Thoracic aorta (tissue), 2 donors: Measurements from ENCODE around the gene PCSK1N. TPM values are rescaled to one million over a fixed set of nuclear protein-coding genes. Genes with fewer than 3 reads are reported as not detected.

Experiments
- ATAC-seq: fragments of 150-250 bp; one replicate; pipeline ENCODE4 v1.8.0; 2017; ENCODE audit warnings: low read depth; ENCODE audit not compliant: insufficient number of reproducible peaks, low FRiP score
- DNase-seq: peaks from one replicate; pipeline ENCODE4 v3.0.0-alpha.2; 2020; ENCODE audit warnings: low spot score
- H3K27ac ChIP-seq, 2 donors: fragments of 200-600 bp; sonication (generic); 1 replicate in 1 of 2; 2 replicates in 1 of 2; pipeline ENCODE4 v1.5.1; 2016; ENCODE audit warnings: mild to moderate bottlenecking in 2 of 2, moderate library complexity in 2 of 2
- H3K27me3 ChIP-seq: fragments of 200-600 bp; sonication (generic); replicated peaks from 2 replicates; pipeline ENCODE4 v1.6.0; 2016; ENCODE audit warnings: mild to moderate bottlenecking; ENCODE audit not compliant: insufficient read depth
- H3K36me3 ChIP-seq: fragments of 200-600 bp; sonication (generic); one replicate; pipeline ENCODE4 v1.5.1; 2016
- H3K4me1 ChIP-seq, 2 donors: fragments of 200-600 bp; sonication (generic); 1 replicate in 1 of 2; 2 replicates in 1 of 2; pipeline versions ENCODE4 v1.5.1 to v1.6.0; 2016; ENCODE audit warnings: low read depth in 2 of 2, mild to moderate bottlenecking in 1 of 2; ENCODE audit not compliant: control insufficient read depth in 1 of 2
- H3K4me3 ChIP-seq: fragments of 200-600 bp; sonication (generic); 2 replicates; pipeline ENCODE4 v1.5.1; 2016; ENCODE audit warnings: mild to moderate bottlenecking
- H3K9me3 ChIP-seq: fragments of 200-600 bp; sonication (generic); 2 replicates; pipeline ENCODE4 v1.5.1; 2016
- total RNA-seq, 2 donors: library from RNA; depleted of rRNA; stranded (reverse); fragments of >200 nt; gene quantifications; one replicate each; pipeline versions ENCODE4 v1.1.0 to v1.2.3, GENCODE V29; 2016
- TF ChIP-seq, protein P1 (sequence below): fragments of 200-600 bp; sonication (generic); IDR thresholded peaks from one replicate; pipeline ENCODE4 v1.5.1; 2019; ENCODE audit warnings: antibody characterized with exemption

Gene PCSK1N
- total RNA-seq, 2 donors from 2014 or later: 1.8 to 3.0 TPM

DNA sequence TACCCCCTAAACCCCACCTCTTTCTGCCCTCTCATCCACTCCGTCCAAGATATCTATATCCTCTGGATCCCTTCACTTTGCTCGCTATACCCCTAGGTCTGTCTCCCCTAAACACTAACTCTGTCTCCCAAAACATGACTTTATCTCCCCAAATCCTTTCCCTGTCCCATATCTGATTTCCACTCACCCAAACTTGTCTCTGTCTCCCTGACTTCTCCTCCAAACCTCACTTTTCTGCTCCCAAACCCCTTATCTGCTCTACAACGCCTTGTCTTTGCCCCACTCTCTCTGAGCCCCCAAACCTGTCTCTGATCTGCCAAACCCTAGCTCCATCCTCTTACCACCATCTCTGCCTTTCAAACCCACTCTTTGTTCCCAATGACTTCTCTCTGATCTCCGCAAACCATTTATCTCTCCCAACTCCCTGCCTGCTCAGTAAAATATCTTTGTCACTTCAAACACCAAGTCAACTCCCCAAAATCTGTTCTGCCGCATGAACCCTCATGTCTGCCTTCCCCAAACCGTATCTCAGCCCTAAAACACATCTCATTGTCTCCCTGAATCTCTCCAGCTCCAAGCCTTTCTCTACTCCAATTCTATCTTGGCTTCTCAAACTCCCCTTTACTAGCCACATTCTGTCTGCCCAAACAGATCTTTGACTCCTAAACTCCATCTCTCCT lies 48.4 kb downstream of the PCSK1N start:
- DNase-seq (no peak), ATAC-seq (no peak)
- no peaks in the 10 kb centered on the region for H3K9me3 ChIP-seq
- TF ChIP-seq, protein P1, sequence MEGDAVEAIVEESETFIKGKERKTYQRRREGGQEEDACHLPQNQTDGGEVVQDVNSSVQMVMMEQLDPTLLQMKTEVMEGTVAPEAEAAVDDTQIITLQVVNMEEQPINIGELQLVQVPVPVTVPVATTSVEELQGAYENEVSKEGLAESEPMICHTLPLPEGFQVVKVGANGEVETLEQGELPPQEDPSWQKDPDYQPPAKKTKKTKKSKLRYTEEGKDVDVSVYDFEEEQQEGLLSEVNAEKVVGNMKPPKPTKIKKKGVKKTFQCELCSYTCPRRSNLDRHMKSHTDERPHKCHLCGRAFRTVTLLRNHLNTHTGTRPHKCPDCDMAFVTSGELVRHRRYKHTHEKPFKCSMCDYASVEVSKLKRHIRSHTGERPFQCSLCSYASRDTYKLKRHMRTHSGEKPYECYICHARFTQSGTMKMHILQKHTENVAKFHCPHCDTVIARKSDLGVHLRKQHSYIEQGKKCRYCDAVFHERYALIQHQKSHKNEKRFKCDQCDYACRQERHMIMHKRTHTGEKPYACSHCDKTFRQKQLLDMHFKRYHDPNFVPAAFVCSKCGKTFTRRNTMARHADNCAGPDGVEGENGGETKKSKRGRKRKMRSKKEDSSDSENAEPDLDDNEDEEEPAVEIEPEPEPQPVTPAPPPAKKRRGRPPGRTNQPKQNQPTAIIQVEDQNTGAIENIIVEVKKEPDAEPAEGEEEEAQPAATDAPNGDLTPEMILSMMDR: no peak
- H3K27me3 ChIP-seq: no peaks in the 10 kb centered on the region
- no peaks in the 10 kb centered on the region for H3K4me1 ChIP-seq
- H3K27ac ChIP-seq: no peak overlapping the region
- no peaks in the 10 kb centered on the region for H3K36me3 ChIP-seq
- H3K4me3 ChIP-seq: no peak overlapping the region

DNA sequence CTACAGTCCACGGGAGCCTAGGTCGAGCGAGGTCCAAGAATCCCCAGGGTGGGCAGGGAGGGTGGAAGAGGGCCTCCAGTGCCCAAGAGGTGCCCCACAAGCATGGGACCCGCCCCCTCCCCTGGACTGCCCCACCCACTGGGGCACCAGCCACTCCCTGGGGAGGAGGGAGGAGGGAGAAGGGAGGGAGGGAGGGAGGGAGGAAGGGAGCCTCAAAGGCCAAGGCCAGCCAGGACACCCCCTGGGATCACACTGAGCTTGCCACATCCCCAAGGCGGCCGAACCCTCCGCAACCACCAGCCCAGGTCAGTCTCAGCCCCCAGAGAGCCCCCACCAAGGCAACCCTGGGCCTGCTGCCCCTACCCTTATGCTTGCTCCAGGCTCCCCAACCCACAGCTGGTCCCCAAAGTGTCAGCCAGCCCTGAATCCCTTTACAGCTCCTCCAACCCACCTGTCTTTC lies 49.0 kb downstream of the PCSK1N start, which contains the start of gene GATA1:
GATA1 (plus strand) TSS at position 250 of the 460 bp plus-strand sequence. CDS start 4,520 bp downstream, outside the sequence.
- Histone ChIP-seq H3K9me3 (no peaks in the 10 kb centered on the region), H3K27ac (no peak within 1 kb of the TSS), H3K36me3 (no peaks in the 10 kb centered on the region), H3K4me3 (no peak within 1 kb of the TSS), H3K27me3 (no peaks in the 10 kb centered on the region), H3K4me1 (no peaks in the 10 kb centered on the region)
- ATAC-seq (no peak), DNase-seq (no peak)
- TF ChIP-seq, protein P1: no peak

DNA sequence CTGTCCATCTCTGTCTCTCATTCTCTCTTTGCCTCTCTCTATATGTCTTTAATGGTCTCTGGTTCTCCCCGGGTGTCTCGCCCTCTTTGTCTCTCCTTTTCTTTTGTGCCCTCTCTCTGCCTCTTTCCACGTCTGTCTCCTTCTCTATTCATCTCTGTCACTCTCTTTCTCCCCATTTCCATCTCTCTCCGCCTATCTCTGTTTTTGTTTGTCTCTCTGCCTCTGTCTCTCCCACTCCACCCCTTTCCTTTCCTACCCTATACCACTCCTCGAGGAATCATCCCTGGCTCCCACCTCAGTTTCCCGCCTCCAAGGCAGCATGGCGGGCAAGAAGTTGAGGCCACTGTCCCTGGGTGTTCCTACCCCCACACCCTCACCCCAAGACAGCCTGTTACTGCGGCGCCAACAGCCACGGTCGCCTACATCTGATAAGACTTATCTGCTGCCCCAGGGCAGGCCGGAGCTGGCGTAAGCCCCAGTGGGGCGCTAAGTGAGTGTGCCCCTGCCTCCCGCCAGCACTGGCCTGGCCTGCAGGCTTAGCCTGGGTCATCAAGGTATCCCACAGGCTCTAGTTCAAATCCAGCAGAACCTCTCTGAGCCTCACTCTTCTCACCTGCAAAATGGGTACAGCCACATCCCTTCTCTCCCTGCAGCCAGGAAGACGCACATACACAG lies 49.7 kb downstream of the PCSK1N start:
- ATAC-seq (no peak), DNase-seq (no peak)
- Histone ChIP-seq H3K9me3 (no peaks in the 10 kb centered on the region), H3K4me3 (no peak overlapping the region), H3K36me3 (no peaks in the 10 kb centered on the region), H3K4me1 (no peaks in the 10 kb centered on the region), H3K27ac (no peak overlapping the region), H3K27me3 (no peaks in the 10 kb centered on the region)
- TF ChIP-seq, protein P1: no peak

DNA sequence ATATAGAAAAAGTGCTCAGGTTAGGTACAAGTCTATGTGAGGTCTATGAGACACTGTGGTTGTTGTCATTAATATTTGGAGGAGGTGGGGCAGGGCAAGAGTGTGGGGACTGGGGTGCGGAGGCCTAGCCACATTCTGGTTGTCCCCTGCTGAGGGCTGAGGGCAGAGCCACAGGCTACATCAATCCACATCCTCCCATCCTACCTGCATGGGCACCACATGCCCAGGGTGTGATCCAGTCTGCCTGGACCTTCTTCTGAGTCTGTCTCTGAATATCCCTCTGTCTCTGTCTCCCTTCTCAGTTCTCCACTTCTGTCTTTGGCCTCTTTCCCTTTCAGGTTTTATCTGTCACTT lies 50.2 kb downstream of the PCSK1N start:
- Histone ChIP-seq H3K4me1 (no peaks in the 10 kb centered on the region), H3K27ac (no peak overlapping the region), H3K9me3 (no peaks in the 10 kb centered on the region), H3K36me3 (no peaks in the 10 kb centered on the region), H3K27me3 (no peaks in the 10 kb centered on the region), H3K4me3 (no peak overlapping the region)
- no peak for DNase-seq
- TF ChIP-seq, protein P1: no peak
- no peak for ATAC-seq

DNA sequence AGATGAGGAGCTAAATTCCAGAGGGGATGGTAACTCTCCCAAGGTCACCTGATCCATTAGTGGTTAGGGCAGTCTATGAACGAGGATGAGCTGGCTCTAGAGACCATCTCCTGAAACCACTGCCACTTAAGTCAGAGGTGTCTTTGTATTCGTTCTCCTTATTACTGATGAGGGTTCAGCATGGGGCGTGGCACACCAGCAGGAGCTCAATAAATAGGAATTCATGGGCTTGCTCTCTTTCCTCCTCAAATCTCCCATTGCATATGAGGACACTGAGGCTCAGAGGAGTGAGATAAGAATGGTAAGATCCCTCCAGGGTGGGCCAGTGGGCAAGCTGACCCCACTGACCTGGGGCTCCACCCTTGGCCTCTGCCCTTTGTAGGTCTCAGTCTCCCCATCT lies 50.7 kb downstream of the PCSK1N start:
- Histone ChIP-seq H3K9me3 (no peaks in the 10 kb centered on the region), H3K36me3 (no peaks in the 10 kb centered on the region), H3K27ac (no peak overlapping the region), H3K4me1 (no peaks in the 10 kb centered on the region), H3K4me3 (no peak overlapping the region), H3K27me3 (no peaks in the 10 kb centered on the region)
- TF ChIP-seq, protein P1: no peak
- ATAC-seq (no peak), DNase-seq (no peak)
